HG03520 (cell line): Measurements from ENCODE around the gene PPP1R37.

Experiments
- ATAC-seq: cut with Tn5 transposase; IDR thresholded peaks from one replicate; pipeline ENCODE4 v1.9.1; 2021; ENCODE audit warnings: mild to moderate bottlenecking, moderate library complexity; ENCODE audit not compliant: unreplicated experiment

PPP1R37 gene

DNA sequence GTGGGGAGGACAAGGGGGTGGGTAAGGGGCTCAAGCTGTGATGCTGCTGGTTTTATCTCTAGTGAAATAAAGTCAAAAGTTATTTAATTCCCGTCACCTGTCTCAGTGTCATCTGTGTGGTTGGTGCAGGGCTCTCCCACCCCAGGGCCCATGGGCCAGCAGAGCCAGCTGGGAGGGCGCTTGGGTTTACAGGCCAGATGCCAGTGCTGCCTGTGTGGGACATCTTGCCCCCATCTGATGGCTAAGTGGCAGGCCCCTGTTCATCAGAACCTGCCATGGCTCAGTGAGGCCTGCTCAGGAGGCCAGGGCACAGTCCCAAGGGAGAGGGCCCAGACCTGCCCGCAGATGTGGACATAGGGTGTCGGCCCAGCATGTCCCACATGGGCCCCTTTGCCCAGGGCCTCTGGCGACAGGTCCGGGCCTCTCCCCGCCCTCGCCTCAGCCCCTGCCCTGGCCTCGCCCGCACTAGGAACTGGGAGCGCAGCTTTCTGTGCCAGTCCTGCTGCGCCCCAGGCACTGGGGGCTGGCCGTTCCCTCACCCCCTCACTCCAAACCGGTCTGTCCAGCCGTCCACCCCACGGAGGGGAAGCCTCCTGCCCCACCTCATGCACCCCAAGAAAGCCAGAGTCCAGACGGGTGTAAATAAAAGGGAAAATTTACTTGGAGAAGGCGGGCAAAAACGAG lies 22.0 kb upstream of the PPP1R37 start:
- ATAC-seq: no peak

DNA sequence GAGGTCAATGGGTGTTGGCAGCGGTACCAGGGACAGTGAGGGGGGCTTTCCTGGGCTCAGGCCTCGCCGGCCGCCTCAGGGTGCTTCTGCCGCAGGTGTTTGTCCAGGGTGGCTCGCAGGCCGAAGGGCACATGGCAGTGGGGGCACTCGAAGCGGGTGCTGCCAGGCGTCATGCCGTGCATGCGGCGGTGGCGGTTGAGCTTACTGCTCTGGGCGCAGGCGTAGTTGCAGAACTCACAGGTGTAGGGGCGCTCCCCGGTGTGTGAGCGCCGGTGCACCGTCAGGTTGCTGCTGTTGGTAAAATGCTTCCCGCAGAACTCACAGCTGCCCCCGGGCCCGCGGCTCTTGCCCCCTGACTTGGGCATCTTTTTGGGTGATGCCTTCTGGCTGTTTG lies 21.4 kb upstream of the PPP1R37 start:
- no peak for ATAC-seq

DNA sequence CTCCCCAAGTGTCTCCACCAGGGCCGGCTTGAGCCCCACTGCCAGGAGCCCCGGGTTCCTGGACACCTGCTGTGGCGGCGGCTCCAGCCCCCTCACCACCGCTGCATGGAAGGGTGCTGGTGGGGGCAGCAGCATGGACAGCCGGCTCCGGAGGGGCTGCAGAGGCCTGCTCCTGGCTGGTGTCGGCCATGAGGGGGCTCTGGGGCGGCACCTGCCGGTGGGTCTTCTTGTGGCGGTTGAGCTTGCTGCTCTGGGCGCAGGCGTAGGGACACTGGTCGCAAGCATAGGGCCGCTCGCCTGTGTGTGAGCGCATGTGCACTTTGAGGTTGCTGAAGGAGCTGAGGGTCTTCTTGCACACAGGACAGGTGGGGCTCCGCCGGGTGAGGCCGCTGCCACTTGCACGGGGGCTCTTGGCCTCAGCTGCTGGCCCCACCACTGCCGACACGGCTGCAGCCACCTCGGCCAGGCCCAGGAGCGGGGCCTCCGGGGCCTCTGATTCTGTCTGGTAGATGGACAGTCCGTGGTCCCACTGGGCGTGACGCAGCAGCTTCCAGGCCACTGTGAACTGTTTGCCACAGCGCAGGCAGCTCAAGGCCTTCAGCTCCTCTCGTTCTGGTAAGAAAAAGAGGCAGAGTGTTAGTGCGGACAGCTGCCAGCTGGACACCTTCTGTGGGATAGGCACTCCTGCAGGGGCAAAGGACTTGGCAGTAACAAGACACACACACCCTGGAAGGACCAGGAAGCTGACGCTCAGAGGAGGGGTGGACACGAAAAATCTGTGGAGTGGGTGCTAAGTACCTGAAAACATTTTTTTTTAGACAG lies 20.8 kb upstream of the PPP1R37 start:
- no peak for ATAC-seq

DNA sequence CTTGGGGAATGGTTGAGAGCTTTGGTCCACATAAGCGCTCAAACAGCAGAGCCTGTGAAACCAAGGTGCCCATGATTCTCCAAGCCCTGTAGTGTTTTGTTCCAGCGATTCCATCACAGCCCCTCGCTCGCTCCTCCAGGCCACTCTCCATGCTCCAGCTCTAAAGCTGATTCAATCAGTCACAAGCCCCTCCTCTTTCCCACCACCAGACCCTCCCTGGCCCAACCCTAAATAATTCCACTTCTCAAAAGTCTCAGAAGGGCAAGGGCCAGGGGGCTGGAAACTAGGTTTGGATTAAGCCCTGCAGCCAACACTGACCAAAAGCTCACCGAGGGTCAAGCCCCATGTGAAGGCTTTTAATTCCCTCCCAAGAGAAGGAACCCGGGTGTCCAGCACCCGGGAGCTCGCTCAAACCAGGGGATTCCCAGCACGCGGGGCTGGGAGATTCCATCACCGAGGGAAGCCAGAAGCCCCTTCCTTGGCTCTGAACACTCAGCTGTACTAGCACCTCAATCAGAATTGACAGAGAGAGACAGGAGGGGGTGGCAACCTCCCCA lies 18.2 kb upstream of the PPP1R37 start:
- ATAC-seq: no peak

DNA sequence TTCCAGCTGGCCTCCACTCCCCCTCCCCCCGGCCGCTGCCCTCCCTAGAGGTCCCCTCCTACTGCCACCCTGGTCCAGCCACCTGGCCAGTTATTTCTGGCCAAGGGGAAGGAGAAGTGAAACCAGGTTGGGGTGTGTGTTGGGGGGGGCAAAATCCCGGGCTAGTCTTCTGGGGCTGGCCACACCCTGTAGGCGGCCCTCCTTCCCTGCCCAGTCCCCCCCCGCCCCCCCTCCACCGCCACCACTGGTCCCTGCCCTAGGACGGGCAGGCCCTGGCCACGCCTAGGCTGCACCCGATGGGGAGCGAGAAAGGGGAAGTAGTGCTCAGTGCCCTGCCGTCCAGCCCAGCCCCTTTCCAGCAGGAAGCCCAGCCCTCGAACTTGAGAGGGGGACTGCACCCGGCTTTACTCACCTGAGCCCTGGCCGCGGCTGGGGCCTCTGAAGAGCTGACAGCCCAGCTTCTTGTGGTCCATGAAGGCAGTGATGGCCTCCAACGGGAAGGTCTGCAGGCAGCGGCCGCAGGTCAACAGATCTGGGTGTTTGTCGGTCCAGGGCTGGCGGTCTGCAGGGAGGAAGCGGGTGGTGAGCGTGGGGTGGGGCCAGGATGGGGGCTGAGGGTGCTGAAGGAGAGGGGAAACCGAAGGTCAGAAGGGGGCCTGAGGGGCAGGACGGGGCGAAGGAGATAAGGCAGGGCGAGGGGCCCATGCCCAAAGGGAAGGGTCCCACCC lies 17.5 kb upstream of the PPP1R37 start:
- ATAC-seq: peak; percentile 51

DNA sequence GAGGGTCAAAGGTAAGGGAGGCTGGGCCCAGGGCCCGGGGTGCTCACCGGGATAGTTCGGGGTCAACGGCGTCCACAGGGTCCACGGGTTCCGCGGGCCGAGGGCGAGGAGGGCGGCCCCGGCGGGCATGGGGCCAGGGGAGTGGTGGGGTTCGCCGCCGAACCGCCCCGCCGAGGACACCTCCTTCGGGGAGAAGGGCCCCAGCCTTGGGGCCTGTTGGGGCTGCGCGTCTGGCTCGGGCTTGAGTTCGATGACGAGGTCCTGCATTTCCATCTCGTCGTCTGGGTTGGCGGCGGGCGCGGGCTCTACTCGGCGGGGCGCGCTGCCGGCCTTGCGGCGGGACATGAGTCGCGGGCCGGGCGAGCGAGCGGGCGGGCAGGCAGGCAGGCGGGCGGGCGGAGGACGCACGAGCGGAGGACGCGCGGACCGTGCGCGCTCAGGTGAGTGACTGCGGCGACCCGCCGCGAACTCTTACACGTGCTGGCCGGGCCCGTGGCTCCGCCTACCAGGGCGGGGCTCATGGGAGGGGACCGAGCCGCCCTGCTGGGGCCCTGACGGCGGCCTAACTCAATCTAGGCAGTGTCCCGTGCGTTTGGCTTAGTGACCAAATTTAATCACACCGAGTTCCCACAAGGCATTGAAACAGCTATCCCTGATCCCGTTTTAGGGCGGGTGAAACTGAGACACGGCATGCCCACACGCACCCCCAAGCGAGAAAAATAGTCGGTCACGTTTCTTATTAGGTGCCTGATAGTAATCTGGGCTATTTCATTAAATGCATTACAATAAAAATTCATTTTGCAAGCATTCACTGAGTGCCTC lies 16.7 kb upstream of the PPP1R37 start, which contains the start of gene ZNF296:
TSS of gene ZNF296 (minus strand) at position 450 of the 822 bp plus-strand sequence. CDS start at position 345, 105 bp downstream.
- ATAC-seq: peak; percentile 36

DNA sequence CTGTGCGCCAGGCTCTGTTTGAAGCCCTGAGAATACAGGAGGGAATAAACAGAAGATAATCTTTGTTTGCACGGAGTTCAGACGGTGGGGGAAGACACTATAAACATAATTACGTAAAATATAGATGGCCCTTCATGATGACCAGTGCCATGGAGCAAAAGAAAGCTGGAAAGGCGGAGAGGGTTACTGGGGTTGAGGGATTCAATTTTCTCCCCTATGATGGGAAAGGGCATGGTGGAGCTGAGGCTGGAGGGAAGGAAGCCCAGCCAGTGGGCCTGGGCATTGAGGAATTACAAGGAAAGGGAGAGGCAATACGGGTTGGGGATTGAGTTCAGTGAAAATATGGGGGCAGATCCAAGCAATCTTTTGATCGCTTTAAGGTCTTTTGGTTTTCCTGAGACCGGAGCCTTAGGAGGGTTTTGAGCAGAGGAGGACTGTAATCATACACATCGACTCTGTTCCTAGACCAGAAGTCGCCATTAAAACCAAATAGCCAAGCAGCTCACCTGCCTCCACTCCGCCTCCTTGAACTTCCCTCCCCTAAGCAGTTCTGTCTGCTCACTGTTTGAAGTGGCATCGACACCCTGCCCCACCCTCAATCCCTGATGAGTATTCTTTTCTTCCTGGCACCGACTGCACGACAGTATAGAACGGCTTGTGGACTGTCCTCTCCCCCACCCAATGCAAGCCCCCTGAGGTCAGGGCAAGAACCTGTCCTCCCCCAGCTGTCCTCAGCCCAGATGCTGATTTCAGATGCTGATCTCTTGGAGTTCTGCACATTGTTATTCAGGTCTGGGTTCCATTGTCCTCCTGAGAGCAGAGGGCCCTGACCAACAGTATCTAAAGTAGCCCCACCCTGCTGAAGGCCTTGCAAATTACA lies 15.9 kb upstream of the PPP1R37 start:
- no peak for ATAC-seq

DNA sequence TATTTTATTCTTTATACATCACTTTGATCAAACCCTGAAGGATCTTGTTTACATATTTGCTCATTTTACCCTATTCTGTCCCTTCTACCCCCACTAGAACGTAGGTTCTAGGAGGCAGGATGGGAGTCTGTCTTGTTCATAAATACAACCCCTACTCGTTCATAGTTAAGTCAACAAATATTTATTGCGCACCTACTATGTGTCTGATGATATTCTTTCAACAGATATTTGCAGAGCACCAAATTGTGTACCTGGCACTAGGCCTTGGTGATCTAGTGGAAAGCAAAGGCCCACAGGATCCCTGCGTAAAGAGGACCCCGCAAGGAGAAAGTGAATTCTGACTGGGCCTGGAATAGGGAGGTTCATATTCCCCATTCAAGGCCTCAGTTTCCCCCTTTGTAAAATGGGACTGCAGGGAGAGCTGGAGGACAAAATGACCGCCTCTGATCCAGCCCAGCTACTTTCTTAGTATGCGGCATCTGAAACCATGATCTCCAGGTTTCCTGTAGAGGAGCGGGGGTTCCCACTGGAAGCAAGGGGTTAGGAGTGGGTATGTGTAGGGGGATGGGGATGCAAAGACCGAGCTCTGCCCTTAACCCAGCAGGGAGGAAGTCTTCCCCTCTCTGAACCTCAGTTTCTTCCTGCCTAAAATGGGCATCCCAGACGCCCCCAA lies 14.5 kb upstream of the PPP1R37 start:
- no peak for ATAC-seq

DNA sequence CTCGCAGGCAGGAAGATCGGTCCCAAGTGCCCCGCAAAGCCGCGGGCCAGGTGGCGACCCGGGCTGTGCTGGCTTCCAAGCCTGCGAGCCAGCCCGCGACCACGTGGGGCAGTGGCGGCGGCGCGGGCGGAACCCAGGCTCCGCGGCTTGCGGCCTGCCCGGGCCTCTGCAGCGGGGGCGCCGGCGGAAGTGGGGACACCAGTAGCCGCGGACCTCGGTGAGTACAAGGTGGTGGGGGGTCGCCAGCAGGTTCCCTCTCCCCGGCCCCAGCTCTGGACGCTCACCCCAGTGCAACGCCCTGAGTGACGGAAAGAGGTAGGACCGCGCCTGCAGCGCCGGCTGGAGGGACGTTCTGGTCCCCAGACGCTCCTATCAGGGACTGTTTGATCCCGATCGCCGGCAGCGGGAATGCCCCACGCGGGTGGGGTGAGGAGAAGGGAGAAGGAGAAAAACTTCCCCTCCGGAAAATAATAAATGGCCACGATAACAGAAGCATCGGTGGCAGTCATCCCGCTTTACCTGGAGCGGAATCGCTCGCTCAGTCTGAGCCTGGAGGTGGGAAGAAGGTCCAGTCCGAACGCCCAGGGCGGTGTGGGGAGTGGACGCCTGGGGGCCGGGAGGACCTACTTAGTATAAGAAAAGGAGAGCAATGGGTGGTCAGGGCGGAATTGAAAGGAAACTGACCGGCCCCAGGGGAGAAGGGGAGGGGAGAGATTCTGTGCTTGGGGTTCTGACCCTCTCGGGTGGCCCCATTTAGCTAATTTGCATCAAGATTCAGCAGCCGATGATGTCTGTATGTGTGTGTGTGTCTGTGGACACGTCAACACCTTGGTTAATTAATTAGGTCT lies 13.7 kb upstream of the PPP1R37 start, which contains the start of gene GEMIN7:
TSS of gene GEMIN7 (plus strand) at position 198 of the 848 bp plus-strand sequence. CDS start 10,855 bp downstream, outside the sequence.
- no peak for ATAC-seq

DNA sequence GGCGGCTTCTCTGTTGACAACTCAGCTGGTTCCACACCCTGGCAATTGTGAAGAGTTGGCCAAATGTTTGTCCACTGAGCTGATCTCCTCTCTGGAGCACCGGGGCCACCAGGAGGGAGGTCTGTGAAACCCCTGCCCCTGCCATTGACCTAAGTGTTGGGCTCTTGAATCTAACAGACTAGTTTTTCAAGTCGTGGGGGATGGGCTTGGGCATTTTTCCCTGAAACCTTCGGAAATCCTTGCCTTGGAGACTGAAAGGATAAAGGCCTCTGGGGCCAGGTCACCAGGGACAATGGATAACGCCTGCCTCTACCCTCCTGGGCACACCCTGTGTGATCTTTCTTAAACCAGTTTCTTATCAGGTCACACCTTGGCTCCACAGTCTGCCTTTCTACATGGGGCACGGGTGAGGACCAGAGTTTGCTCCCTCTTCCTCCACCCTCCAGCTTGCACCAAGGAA lies 13.0 kb upstream of the PPP1R37 start:
- ATAC-seq: no peak

DNA sequence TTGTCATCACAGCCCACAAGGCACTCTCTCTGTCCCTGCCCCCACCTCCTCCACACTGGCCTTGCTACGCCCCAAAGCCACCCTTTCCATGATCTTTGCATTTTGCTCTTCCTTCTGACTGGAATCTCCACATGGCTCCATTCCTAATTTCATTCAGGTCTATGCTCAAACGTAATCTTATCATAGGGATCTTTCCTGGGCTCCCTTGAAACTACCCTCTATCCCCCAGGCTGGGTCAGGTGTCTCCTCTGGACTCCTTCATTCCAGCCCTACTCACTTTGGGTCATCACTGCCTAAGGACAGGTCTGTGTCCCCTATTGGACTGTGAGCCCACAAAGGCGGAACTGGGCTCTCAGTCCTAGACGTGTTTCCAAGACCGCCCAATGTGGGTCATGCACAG lies 10.8 kb upstream of the PPP1R37 start:
- ATAC-seq: no peak

DNA sequence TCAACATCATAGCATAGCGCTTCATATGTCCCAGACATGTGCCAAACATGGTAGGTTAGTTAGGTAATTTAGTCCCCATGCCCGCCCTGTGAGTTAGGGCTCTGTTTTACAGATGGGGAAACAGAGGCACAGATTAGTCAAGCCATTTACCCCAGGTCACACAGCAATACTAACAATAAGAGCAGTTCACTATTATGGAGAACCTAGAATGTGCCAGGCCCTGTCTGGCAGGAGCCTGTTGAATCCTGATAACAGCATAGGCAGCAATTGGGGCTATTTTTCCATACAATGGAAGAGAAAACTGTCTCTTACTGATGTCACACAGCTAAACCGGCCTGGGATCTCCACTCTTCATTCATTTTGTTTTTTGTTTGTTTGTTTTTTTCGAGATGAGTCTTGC lies 6.5 kb upstream of the PPP1R37 start:
- ATAC-seq: no peak

DNA sequence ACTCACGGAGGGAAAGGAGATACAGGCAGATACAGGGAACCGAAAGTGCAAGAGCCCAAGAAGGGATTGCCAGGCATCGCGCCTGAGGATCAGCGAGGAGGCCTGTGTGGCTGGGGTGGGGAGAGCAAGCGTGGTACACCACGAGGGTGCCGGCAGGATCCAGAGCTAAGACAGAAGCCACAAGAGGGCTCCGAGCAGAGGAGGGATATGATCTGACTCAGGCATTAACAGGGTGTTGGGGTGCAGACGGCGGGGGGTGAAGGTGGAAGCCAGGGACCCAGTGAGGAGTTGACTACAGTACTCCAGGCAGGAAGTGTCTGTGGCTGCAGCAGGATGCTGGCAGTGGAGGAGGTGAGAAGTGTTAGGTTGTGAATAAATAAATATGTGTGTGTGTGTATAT lies 5.4 kb upstream of the PPP1R37 start:
- no peak for ATAC-seq

DNA sequence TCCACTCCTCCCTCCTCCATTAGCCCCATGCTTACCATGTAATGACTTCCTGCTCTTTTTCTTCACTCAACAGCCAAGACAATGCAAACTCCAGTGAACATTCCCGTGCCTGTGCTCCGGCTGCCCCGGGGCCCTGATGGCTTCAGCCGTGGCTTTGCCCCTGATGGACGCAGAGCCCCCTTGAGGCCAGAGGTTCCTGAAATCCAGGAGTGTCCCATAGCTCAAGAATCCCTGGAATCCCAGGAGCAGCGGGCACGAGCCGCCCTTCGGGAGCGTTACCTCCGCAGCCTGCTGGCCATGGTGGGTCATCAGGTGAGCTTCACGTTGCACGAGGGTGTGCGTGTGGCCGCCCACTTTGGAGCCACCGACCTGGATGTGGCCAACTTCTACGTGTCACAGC lies 2.9 kb upstream of the PPP1R37 start:
- ATAC-seq: no peak

DNA sequence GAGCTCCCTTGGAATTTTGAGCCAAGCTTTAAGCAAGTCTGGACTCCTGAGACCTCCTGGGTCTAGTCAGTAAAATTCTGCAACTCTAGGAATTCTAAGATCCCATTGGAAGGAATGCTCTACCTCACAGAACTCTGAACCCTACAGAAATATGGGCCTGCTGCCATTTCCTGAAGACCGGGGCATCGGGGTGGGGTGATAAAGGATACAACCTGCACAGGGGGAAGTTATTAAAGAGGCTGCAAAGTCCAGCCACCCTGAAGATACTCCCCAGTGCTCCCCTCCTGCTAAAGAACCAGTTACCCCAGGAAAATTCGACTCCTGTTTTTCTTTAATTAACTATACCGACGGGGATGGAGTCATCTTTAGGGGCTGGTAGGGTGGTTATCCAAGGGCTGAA lies 2.4 kb upstream of the PPP1R37 start:
- ATAC-seq: no peak

DNA sequence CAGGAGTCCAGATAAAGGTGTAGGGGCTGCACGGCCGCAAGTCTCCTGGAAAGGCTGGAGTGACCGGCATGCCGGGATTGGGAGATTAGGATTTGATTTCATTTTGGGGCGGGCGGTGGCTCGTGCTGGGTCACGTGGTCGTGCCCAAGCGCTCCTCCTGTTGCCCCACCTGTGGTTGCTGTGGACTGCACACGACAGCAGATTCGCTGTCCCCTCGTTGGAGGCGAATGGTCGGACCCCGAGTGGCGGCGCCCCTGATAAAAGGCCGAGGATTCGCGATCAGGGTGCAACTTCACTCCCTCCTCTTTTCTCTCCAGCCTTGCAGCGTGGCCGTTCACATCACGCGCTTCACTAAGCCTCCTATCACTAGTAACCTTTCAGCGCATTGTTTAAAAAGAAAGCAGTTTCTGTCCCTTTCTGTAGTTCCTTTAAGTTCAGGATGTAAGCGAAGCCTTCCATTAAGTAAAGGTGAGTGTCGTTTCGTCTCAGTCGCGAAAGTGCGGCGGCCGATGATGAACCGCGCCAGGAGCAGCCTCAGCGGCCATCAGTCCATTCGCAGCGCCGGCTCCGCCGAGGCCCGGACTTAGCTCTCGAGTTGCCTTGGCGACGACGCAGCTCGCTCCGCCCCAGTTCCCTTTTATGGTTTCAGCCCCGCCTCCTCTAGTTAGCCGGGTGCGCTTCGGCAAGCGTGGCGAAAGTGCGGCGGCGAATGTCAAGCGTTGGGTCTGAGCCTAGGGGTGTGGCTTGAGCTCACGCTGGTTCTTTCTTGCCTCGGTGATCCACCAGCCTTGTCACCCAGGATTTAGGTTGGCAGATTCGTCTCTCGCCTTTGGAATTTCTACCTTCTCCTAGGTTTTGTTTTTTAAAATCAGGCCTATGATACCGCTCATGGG lies 1.7 kb upstream of the PPP1R37 start:
- peak; percentile 61 for ATAC-seq

DNA sequence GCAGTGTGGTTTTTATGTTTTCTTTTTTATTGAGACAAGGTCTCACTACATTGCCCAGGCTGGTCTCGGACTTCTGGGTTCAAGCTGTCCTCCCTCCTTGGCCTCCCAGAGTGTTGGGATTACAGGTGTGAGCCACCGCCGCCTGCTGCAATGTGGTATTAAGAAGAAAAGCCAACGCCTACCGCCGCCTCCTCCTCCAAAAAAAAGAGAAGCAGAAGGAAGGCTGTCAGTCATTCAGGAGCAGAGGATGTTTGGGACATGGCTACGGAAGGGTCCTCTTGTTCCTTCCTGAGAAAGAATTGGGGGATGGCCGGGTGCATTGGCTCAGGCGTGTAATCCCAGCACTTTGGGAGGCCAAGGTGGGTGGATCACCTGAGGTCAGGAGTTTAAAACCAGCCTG lies 1.2 kb downstream of the PPP1R37 start:
- no peak for ATAC-seq
